PFSK-1 (cell line): ENCODE data around the gene IFNK.

Source experiments
- FOXP2 ChIP-seq: optimal IDR thresholded peaks from 2 replicates; pipeline ENCODE3; 2011; ENCODE audit warnings: borderline replicate concordance, control low read depth, inconsistent platforms; ENCODE audit not compliant: insufficient read depth; ENCODE audit errors: extremely low read length, extremely low read depth
- POLR2AphosphoS5 ChIP-seq: IDR thresholded peaks from 2 replicates; pipeline ENCODE4 v1.6.1; 2012; ENCODE audit warnings: low read depth, mild to moderate bottlenecking, control low read depth, low read length, moderate library complexity
- SIN3A ChIP-seq: IDR thresholded peaks from 2 replicates; pipeline ENCODE4 v1.6.1; 2012; ENCODE audit warnings: mild to moderate bottlenecking, low read length, moderate library complexity, borderline replicate concordance; ENCODE audit not compliant: insufficient read depth
- TAF1 ChIP-seq: IDR thresholded peaks from 2 replicates; pipeline ENCODE4 v1.6.1; 2012; ENCODE audit warnings: low read length, control low read depth, borderline replicate concordance; ENCODE audit not compliant: insufficient read depth
- TF ChIP-seq, protein P1 (sequence below), 2 experiments: IDR thresholded peaks; 2 replicates each; pipeline versions ENCODE4 v1.6.1 to v1.8.0; 2011 to 2012; ENCODE audit warnings: low read depth in 2 of 2, low read length in 2 of 2, control low read depth in 1 of 2, inconsistent platforms in 1 of 2, mild to moderate bottlenecking in 1 of 2, moderate library complexity in 1 of 2; ENCODE audit not compliant: insufficient read depth in 1 of 2

DNA sequence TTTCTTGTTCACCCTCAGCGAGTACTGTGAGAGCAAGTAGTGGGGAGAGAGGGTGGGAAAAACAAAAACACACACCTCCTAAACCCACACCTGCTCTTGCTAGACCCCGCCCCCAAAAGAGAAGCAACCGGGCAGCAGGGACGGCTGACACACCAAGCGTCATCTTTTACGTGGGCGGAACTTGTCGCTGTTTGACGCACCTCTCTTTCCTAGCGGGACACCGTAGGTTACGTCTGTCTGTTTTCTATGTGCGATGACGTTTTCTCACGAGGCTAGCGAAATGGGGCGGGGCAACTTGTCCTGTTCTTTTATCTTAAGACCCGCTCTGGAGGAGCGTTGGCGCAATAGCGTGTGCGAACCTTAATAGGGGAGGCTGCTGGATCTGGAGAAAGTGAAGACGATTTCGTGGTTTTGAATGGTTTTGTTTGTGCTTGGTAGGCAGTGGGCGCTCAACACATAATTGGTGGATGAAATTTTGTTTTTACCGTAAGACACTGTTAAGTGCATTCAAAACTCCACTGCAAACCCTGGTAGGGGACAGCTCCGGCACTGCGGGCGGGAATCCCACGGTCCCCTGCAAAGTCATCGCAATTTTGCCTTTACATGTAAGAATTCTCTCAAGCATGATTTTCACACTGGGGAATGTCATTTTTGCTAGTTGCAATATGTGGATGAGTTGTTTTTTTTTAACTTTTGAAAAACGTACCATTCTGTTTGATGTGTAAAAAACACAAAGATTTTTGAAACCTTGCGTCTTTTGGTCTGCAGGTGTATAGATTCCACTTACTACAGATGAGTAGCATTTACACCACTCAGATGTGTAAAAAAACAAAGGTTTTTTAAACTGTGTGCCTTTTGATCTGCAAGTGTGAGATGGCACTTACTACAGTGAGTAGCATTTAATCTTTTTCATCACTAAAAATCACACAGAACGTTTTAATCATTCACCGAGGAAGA is 49.8 kb downstream of the IFNK start:
- TF ChIP-seq POLR2AphosphoS5 (peak; percentile 37), FOXP2 (no peak), TAF1 (0 out of 2 replicates have a peak, but pooled peaks have one; percentile 46), SIN3A (no peak; the same call in 1 of the 2 replicates)
- TF ChIP-seq, protein P1, sequence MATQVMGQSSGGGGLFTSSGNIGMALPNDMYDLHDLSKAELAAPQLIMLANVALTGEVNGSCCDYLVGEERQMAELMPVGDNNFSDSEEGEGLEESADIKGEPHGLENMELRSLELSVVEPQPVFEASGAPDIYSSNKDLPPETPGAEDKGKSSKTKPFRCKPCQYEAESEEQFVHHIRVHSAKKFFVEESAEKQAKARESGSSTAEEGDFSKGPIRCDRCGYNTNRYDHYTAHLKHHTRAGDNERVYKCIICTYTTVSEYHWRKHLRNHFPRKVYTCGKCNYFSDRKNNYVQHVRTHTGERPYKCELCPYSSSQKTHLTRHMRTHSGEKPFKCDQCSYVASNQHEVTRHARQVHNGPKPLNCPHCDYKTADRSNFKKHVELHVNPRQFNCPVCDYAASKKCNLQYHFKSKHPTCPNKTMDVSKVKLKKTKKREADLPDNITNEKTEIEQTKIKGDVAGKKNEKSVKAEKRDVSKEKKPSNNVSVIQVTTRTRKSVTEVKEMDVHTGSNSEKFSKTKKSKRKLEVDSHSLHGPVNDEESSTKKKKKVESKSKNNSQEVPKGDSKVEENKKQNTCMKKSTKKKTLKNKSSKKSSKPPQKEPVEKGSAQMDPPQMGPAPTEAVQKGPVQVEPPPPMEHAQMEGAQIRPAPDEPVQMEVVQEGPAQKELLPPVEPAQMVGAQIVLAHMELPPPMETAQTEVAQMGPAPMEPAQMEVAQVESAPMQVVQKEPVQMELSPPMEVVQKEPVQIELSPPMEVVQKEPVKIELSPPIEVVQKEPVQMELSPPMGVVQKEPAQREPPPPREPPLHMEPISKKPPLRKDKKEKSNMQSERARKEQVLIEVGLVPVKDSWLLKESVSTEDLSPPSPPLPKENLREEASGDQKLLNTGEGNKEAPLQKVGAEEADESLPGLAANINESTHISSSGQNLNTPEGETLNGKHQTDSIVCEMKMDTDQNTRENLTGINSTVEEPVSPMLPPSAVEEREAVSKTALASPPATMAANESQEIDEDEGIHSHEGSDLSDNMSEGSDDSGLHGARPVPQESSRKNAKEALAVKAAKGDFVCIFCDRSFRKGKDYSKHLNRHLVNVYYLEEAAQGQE (IDR thresholded peaks at IDR 0.05; ENCODE audit: insufficient read depth in 1 of 2, low read depth in 2 of 2, low read length in 2 of 2), result no peak
